GM23338 (cell line): ENCODE data around the gene TBCD.

Experiments used
- CREB1 ChIP-seq: fragments of 250-450 bp; sonication (Bioruptor Pico); IDR thresholded peaks from 2 replicates; pipeline ENCODE4 v1.5.0; 2020; ENCODE audit warnings: low read depth, mild to moderate bottlenecking, moderate library complexity
- CTCF ChIP-seq, 2 experiments: fragments of 200-600 bp in 1 of 2; sonication (generic) in 1 of 2; conservative IDR thresholded peaks; 2 replicates each; pipeline versions ENCODE4 v1.5.1 to v1.6.1; 2016 to 2017; ENCODE audit warnings: antibody characterized with exemption in 2 of 2, low read depth in 2 of 2, mild to moderate bottlenecking in 2 of 2, moderate library complexity in 1 of 2
- ETS1 ChIP-seq: IDR thresholded peaks from 2 replicates; pipeline ENCODE4 v1.6.1; 2016; ENCODE audit warnings: antibody characterized with exemption
- EZH2 ChIP-seq: fragments of 200-600 bp; sonication (generic); IDR thresholded peaks from one replicate; pipeline ENCODE4 v1.8.0; 2017; ENCODE audit warnings: antibody characterized with exemption, mild to moderate bottlenecking, low read depth; ENCODE audit not compliant: unreplicated experiment
- EZH2phosphoT487 ChIP-seq: fragments of 200-600 bp; sonication (generic); IDR thresholded peaks from one replicate; pipeline ENCODE4 v1.8.1; 2018; ENCODE audit warnings: antibody characterized with exemption; ENCODE audit not compliant: unreplicated experiment
- JUNB ChIP-seq: IDR thresholded peaks from one replicate; pipeline ENCODE4 v1.6.1; 2016; ENCODE audit warnings: antibody characterized with exemption; ENCODE audit not compliant: unreplicated experiment
- NANOG ChIP-seq: IDR thresholded peaks from 2 replicates; pipeline ENCODE4 v1.6.1; 2016; ENCODE audit warnings: antibody characterized with exemption, borderline replicate concordance
- POLR2AphosphoS5 ChIP-seq: IDR thresholded peaks from 2 replicates; pipeline ENCODE4 v1.6.1; 2016; ENCODE audit warnings: antibody characterized with exemption, low read depth
- REST ChIP-seq: IDR thresholded peaks from one replicate; pipeline ENCODE4 v1.6.1; 2018; ENCODE audit warnings: antibody characterized with exemption; ENCODE audit not compliant: unreplicated experiment
- STAT1 ChIP-seq: IDR thresholded peaks from one replicate; pipeline ENCODE4 v1.6.1; 2016; ENCODE audit warnings: antibody characterized with exemption; ENCODE audit not compliant: unreplicated experiment
- ZNF114 ChIP-seq: fragments of 250-450 bp; sonication (Bioruptor Pico); IDR thresholded peaks from 2 replicates; pipeline ENCODE4 v1.5.0; 2020; ENCODE audit warnings: mild to moderate bottlenecking, moderate library complexity

- no peak for TF ChIP-seq CTCF (conservative IDR thresholded peaks at IDR 0.05; ENCODE audit: low read depth in 2 of 2)
- TF ChIP-seq EZH2phosphoT487: no peak
- TF ChIP-seq POLR2AphosphoS5: no peak
- no peak for TF ChIP-seq CREB1 (CRISPR knock-in tag)
- no peak for TF ChIP-seq EZH2
- TF ChIP-seq REST: no peak
- no peak for TF ChIP-seq ETS1
- TF ChIP-seq JUNB: no peak
- no peak for TF ChIP-seq NANOG
- no peak for TF ChIP-seq ZNF114 (CRISPR knock-in tag)
- TF ChIP-seq STAT1: no peak
Observed at GRCh38 chr17:82887255-82888164, 135.6 kb downstream of the TBCD start.
